ENCODE measurements around the gene PCDH9.

DNA sequence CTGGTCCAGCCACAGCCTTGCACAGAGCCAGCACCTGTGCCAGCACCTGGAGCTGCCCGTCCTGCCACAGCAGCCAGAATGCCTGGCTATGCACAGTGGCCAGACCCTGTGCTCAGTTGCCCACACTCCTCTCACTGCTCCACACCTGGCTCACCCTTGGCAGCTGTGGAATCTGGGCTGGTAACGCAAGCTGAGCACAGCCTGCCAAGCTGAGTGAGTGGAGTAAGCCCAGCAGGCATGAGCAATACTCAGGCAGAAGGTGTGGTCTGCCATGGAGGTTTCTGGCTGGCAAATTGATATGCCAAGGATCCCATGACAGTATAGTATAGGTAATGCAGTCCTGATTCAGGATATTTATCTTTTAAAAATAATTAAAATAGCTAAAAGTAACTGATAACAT is 122.2 kb downstream of the PCDH9 start:
- TF ChIP-seq FOXP2 (optimal IDR thresholded peaks at IDR 0.05; ENCODE audit: borderline replicate concordance, extremely low read depth, extremely low read length, insufficient read depth), result no peak
- TF ChIP-seq, protein P1, sequence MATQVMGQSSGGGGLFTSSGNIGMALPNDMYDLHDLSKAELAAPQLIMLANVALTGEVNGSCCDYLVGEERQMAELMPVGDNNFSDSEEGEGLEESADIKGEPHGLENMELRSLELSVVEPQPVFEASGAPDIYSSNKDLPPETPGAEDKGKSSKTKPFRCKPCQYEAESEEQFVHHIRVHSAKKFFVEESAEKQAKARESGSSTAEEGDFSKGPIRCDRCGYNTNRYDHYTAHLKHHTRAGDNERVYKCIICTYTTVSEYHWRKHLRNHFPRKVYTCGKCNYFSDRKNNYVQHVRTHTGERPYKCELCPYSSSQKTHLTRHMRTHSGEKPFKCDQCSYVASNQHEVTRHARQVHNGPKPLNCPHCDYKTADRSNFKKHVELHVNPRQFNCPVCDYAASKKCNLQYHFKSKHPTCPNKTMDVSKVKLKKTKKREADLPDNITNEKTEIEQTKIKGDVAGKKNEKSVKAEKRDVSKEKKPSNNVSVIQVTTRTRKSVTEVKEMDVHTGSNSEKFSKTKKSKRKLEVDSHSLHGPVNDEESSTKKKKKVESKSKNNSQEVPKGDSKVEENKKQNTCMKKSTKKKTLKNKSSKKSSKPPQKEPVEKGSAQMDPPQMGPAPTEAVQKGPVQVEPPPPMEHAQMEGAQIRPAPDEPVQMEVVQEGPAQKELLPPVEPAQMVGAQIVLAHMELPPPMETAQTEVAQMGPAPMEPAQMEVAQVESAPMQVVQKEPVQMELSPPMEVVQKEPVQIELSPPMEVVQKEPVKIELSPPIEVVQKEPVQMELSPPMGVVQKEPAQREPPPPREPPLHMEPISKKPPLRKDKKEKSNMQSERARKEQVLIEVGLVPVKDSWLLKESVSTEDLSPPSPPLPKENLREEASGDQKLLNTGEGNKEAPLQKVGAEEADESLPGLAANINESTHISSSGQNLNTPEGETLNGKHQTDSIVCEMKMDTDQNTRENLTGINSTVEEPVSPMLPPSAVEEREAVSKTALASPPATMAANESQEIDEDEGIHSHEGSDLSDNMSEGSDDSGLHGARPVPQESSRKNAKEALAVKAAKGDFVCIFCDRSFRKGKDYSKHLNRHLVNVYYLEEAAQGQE (IDR thresholded peaks at IDR 0.05; ENCODE audit: insufficient read depth in 1 of 2, low read depth in 2 of 2, low read length in 2 of 2), result no peak
- no peak for TF ChIP-seq SIN3A (IDR thresholded peaks at IDR 0.05; ENCODE audit: borderline replicate concordance, insufficient read depth, low read length)
- no peak for TF ChIP-seq POLR2AphosphoS5 (IDR thresholded peaks at IDR 0.05; ENCODE audit: low read depth, low read length)
